Non-pigmented ciliary epithelial cell (primary cell): ENCODE results near the gene FARP1.

Source experiments
- DNase-seq: peaks from one replicate; pipeline ENCODE4 v3.0.0-alpha.2; 2010; ENCODE audit warnings: low read depth

FARP1 gene

DNA sequence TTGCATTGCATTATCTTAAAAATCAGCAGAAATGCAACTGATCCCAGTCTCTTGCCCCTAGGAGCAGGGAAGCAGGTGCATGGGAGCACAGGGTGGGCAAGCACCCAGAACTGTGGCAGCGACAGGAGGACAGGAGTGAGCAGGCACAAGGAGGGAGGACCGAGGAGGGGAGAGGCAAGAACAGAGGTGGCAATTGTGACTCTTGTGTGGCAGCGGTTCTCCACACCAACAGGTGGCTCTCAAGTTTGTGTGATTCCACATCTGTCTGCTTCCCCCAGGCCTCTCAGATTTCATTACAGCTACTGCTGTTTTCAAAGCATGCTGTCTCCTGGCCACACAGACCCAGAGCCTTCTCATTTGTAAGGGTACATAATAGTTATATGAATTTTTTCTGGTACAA lies 325.5 kb downstream of the FARP1 start:
- no peak for DNase-seq

DNA sequence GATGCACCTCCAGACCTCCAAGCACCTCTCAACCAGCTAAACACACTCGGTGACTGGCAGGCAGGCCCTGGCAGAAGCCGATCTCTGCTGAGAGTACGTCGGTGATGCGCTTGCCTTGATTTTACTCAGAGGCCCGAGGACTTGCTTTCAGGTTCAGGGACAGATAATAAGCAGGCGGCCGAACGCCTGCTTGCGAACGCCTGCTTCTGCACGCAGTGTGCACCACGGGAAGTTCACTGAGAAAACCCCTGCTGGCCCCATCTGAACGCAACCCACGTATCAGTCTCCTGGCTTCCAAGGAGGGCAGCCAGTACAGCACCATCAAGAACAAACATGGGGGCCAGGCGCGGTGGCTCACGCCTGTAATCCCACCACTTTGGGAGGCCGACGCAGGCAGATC lies 326.0 kb downstream of the FARP1 start:
- no peak for DNase-seq

DNA sequence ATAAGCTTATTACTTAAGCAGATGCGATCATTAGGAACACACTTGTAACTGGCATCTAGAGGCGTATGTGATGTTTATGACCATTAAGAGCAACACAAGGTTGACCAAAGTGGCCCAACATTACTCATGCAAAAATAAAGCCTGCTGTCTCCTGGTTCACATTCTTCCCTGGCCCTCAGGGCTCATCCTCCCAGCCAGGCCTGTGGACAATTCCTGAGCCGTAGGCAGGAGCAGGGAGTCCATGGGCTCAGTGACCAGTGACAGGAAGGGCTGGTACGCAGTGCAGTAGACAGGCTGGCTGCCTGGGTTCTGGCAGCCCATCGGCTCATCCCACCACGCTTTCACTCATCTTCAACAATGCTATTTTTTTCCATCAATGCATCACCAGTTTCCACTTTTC lies 328.0 kb downstream of the FARP1 start:
- DNase-seq = no peak

DNA sequence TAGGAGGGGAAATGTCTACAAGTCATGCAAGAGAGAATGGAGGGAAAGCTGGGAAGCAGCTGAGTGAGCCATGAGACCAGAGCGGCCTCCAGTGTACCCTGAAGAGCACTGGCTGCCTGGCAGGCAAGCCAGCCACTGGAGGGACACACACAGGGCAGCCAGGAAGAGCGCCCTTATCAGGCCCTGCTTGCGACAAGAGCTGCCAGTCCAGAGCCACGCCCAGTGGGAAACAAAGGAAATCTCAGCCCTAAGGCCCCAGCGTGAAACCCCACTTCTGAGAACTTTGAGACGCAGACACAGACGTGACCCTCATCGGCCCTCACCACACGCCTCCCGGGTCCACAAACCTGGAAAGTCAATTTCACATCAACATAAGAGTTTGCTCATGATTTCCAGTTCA lies 329.0 kb downstream of the FARP1 start:
- DNase-seq = no peak

DNA sequence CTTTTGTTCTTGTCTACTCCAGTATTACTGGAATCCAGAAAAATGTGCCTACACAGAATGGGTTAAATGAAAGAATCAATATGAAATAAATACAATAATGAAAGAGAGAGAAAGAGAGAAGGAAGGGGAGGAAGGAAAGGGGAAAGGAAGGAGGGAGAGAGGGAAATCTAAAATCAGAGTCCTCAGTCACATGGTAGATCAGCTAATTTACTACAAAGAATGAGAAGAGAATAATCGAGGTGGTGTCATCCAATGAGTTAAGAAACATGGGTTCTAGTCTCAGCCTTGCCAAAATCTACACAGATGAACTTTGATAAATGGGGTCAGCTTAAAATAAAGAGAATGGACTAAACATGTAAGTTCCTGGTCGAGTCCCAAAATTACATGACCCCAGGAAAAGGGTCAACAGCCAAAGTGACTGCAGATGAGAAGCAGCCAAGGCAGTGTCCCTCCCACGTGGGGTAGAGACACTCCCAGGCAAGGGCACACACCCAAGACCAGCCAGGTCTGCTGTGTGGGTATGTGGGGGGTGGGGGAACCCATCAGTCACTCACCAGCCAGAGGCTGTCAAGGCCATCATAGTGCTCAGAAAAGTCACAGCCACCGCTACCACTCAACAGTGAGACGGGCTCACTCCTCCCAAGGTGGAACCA lies 330.4 kb downstream of the FARP1 start:
- no peak for DNase-seq

DNA sequence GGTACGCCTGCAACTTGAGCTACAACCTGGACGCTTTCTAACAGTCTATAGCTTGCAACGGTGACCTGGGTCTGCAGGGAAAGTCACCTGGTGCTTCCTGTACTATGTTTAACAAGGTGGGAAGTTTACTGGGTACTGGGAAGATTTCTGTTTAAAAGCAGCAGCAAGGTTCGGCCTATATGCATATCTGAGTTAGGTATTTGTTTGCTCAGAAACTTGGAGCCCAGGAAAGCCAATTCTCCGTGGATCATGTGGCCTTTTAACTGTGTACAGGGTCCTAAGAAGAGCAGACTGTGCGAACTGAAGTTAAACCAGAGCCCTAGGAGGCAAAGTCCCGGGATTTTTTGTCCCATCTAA lies 330.9 kb downstream of the FARP1 start:
- no peak for DNase-seq

DNA sequence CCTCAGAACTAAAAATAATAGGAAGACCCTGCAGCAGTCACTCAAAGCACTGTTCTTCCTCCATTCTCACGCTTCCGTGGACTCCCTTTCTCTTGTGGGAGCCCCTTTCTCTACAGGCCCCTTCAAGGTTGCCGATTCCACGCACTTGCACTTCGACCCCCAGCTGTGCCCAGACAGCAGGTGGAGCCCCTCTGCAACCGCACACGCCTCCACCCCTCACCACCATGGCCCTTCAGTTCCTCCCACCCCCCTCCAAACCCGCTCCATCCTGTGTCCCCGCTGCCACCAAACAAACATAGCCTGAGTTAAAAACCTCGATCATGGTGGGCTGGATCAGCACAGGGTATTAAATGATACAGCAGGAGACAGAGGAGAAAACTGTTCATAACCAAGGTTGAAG lies 331.4 kb downstream of the FARP1 start:
- DNase-seq = no peak

DNA sequence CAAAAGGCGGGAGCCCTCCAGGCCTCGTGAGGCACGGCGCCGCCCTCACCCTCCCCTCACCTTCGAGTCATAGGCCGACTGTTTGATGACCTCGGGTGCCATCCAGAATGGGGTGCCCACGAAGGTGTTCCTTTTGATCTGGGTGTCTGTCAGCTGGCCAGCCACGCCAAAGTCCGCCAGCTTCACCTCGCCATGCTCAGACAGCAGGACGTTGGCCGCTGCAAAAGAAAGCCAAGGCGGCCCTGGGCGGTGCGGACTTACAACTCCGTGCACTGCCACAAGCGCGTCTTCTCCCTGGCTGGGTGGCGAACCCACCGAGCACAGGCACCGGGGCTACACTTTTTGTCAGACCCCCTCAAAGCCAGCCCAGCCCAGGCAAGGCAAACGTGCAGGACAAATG lies 331.9 kb downstream of the FARP1 start:
- DNase-seq = no peak

DNA sequence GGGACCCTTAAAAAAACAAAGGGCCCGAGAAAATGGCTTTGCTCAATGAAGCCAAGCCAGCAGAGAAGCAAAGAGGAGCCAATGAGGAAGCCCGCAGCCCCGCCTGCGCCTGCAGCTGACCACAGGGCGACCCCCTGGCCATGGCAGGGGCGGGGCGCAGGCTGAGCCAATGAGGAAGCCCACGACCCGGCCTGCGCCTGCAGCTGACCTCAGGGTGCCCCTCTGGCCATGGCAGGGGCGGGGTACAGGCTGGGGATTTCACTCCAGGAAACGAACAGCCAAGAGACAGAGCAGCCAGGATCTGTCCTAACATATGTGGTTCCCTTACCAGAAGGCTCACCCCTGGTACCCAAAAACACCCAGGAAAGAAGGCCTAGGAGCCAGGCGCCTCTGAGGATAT lies 332.6 kb downstream of the FARP1 start:
- DNase-seq = no peak

DNA sequence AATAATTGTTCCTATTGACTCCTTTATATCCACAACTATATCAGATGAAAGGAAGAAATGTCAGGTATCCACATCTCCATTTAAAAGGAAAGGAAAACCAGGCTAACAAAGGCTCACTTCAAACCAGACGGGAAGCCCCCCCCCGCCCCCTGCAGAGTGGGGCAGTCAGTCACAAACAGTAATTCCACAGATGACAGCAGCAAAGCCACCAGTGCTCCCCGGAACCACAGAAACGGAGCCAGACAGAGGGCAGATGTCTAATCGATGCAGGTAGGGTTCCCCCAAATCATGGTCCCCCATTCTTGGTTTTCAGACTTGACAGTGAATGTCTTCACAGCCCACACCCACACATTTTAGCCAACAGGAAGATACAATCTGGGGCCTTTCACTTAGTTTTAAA lies 333.2 kb downstream of the FARP1 start:
- no peak for DNase-seq

DNA sequence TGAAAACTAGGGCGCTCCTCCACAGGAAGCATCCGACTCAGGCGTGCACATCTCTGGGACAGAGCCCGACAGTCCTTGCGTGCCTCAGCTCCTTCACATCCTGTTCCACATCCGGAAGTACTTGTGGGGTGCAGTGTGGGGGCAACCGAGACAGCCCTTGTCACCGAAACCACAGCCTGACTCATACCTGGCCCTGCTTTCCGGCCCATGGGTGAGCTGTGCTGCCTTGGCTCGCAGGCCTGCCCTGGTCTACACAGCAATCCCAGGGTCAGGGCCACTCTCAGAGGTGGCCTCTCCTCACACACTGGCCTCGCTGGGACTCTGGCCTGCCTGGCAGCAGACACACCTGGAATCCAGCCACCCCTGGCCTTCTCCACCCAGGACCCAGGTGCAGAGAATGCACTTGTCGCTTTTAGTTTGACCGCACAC lies 333.7 kb downstream of the FARP1 start:
- DNase-seq = peak; percentile 72

DNA sequence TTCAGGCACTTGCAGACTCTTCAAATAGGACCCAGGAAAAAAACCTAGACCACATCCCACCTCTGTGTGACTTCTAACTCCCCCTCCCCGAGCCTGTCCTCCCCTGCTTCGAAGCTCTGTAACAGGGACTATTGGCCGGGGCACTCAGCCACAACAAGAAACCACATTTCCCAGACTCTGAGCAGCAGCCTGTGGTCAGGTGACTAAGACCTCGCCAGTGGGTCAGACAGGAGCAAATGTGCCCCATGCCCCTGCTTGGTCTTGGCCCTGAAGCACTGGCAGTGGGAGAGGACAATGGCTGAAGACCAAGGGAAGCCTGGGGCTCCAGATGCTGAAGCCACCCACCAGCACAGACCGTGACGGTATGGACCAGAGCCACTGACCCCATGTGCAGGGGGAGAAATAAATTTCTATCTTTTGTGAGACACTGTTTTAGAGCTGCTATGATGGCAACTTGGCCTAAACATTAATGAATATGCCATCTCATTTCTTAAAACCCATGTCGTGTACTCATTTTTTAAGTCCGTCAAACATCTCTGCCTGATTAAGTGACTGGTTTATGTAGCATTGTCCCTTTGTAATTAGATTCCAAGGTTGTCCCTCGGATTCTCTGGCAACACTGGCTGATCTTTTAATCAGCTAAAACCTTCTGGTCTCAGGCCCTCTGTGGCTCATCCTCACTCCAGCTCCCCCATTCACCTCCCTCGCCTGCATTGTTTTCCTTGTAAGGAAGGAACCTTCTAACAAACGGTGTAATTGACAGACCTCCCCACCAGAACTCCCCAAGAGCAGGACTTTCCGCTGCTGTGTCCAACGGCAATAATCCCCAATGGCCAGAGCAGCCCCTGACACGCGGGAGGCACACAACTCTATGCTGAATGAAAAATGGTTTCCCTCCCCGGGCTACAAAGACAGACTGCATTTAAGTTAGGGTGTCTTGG lies 335.6 kb downstream of the FARP1 start:
- no peak for DNase-seq

DNA sequence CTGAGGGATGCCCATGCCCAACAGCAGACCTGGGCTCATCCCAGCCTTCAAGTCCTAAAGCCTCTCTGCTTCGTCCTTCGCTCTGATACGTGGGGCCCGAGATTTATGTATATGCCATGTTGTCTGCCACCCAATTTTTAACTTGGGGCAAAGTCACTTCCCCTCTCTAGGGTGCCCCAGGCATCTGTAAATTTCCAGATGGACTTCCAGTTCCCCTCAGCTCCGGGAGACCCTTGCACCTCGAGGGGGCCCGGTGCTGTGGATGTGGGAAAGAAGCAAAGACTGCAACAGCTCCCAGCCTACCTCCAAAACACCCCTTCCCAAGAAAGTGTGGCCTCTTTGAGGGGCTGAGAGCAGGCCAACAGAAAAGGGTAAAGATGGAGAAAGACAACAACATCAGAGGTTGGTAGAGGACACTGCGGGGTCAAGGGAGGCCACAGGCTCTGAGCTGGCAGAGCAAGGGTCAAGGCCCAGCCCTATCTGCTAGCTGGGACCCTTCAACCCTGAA lies 336.7 kb downstream of the FARP1 start:
- DNase-seq = no peak

DNA sequence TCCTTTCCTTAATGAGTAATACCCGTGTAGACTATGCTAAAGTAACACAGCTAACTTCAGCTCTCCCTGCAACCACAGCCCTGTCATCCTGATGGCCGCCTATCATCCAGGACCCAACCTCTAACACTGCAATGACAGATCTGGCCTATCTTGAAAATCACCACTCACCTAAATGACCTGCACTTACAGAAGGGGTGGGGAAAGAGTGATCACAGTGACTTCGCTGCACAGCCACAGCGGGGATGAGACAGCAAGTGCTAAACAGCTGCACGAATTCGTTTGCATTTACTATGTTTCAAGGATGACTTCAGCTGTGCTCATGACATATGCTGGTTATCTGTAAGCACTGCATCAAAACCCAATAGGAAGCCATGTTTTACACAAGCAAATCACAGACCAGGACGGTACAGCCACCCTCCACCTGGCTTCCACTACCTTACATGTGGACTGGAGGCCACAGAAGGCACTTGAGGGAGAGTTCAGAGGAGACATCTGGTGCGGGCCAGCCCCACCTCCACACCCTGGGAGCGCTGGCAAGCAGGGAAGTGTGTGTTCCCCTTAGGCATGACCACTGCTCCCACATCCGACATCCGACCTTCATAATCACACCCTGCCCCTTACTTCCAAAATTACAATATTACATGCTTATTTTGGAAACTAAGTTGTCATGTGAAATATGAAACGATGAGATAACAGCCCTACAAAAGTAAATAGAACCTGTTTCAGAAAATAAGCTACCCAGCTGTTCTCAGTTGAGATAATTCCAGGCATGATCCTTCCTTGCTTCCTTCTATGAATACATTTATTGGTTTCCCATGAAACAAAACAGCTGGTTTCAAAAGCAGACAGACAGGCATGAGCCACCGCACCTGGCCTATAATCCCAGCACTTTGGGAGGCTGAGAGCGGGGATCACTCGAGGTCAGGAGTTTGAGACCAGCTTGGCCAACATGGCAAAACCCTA lies 338.3 kb downstream of the FARP1 start:
- no peak for DNase-seq

DNA sequence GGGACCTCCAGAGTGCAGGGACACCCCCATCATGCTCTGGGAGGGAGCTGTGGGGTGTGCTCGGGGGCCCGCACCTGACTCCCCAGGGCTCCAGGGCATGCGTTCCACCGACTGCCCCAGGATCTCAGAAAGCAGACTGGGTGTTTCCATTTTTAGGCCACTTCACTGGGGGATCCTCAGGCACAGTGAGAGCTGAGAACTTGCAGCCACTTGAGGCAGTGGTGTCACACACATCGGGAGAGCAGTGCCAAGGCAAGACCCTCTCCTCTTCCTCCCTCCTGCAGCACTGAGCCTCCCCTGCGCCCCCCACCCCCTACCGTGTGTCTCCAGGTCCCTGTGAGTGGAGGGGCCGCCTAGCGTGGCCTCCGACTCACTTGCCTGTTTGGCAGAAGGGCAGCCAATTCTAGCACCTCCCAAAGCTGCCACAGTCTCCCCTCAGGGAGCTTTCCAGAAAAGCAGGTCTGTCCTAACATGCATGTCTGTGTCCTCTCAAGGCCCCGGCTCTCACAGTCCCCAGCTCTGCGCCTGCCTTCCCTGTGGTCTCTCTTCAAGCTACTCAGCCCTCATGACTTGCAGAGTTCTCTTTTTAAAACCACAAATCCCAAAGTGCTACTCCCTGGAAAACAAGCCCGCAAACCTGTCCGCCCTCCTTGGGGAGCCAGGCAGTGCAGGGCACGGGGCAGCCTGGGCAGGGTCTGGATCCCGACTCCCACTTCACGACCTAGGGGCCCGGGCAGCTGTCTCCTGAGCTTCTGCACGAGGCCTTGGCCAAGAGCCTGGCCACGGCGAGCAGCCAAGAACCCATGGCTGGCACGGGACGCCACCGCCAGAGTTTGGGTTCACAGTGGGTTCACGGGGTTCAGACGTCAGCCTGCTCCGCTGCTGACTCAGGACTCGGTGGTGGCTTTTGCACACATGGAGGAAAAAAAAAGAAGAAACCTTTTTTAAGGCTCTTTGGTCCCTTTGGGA lies 339.9 kb downstream of the FARP1 start:
- DNase-seq = no peak

DNA sequence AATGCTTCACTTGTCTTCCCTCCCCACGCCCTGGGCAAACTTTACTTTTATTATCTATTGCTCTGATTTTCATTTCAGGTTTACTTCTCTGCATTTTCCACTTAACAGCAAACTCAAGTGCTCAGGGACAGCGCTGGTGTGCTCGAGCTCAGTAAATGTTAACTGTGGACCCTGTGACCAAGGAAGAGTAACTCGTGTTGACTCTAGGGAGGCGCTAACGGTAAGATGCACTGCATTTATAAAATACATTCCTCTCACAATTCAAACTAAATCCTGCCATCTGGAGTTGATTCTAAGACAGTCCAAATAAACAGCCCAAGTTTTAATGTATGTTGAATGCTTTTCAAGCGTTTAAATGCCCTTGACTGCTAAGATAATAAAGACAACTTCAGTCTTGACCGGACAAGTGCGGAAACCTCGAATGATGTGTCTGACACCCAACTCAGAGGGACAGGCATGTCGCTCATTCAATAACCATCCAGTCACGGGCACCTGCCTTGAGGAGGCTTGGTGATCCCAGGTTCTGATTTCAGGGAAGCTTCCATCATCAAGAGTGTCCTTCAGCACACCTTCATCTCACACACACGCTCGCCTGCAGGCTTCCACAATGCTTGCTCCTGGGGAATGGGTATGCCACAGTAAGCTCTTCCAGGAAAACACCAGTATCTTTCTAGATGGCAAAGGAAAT lies 340.9 kb downstream of the FARP1 start:
- no peak for DNase-seq

DNA sequence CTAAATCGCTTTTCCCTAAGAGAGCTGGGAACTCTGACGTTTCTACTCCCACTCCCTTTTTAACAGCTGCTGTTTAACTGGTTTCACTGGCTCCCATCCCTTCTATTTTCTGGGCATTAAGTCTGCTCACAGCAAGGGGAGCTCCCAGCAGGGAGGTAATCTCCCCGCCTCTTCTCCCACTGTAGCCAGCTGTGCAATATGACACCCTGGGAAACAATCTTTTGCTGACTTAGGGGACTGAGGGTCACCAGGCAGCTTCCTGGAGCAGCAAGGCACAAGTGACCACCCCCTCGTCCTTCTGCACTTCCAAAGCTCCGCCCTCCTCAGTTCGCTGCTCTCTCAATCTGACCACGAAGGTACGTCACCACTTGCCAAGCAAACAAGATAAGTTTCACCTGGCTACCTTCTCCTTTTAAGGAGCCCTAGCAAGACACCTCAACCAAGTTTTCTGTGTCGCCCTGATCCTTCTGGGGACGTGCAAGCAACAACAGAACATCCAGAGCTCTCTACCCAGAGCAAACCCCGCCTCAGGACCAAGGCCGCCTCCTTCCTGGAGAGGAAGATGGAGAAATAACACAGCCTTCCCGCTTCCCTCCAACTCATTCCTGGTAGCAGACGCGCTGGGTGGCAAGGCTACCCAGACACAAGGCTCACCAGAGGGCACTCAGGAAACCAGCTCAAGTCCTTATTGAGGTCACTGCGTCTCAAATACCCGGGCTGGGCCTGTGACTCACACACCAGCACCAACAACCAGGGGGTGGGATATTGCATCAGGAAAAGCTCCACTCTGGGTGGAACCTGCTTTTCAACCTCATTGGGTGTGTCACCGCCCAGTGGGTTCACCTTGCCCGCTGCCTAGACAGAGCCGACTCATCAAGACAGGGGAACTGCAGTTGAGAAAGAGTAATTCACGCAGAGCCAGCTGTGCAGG lies 341.7 kb downstream of the FARP1 start:
- peak; percentile 85 for DNase-seq

DNA sequence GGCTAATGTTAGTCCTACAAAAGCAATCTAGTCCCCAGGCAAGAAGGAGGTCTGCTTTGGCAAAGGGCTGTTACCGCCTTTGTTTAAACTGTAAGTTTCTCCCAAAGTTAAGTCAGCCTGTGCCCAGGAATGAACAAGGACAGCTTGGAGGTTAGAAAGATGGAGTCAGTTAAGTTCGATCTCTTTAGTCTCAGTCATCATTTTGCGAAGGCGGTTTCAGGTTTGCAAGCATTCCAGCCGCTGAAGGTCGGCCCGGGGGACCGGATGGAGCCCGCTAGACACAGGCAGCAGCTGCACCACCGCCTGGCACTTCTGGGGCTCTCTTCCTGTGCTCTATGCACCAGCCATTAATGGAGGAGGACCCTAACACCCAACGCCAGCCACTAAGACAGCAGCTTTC lies 342.7 kb downstream of the FARP1 start:
- no peak for DNase-seq

DNA sequence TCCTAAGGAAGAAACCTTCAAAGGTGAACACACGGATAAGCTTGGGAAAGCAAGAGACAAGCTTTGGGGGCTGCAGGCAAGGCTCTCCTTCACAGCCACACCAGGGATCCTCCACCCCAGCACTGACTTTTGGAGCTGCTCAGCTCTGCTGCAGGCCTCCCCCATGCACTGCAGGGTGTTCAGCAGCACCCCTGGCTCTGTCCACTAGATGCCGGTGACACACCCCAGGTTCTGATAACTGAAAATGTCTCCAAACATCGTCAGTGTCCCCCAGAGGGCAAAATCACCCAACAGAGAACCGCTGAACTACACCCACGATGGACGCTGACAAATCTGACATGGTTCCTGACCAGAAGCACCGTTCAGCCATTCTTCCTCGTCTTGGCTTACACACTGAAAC lies 343.5 kb downstream of the FARP1 start:
- DNase-seq = no peak
